ENCODE measurements around the gene GADL1. TPM values are rescaled to one million over a fixed set of nuclear protein-coding genes. Genes with fewer than 3 reads are reported as not detected.

Gene GADL1
- total RNA-seq, 1 experiment from 2014 or later, result 0.09 TPM

- Mint-ChIP-seq H3K4me3 (no peak overlapping the region), H3K36me3 (ENCODE audit: insufficient read depth in 1 of 3, low read depth in 3 of 3) (peaks cover 25 to 33% (median 32%) of the 10 kb centered on the region in 3 experiments), H3K9me3 (peaks cover 25 to 30% of the 10 kb centered on the region in 2 experiments), H3K27me3 (ENCODE audit: low read depth) (no peaks in the 10 kb centered on the region; the same call in 1 of the 2 replicates), H3K4me1 (peaks cover 30 to 36% of the 10 kb centered on the region in 2 experiments), H3K27ac (no peak overlapping the region)
- DNase-seq, result no peak
- Histone ChIP-seq H3K18ac (ENCODE audit: insufficient read length, low read depth, low read length) (no peak overlapping the region), H3K23me2 (ENCODE audit: insufficient read length, low read depth, low read length, poor library complexity, severe bottlenecking) (no peaks in the 10 kb centered on the region), H3K4ac (ENCODE audit: low read depth, low read length) (no peak overlapping the region), H3K9me3 (ENCODE audit: control insufficient read depth, low read depth, low read length) (peaks cover 15% of the 10 kb centered on the region), H3K4me2 (ENCODE audit: insufficient read depth, insufficient read length, low read length) (no peak overlapping the region), H2AK5ac (ENCODE audit: insufficient read length, low read length) (no peak overlapping the region), H3K27ac (ENCODE audit: insufficient read length, low read depth, low read length) (no peak overlapping the region), H3K9ac (ENCODE audit: extremely low read depth, insufficient read length, low read length) (no peak overlapping the region), H2BK12ac (ENCODE audit: insufficient read length, low read depth, low read length) (no peak overlapping the region), H2BK15ac (ENCODE audit: low read depth, low read length) (no peak overlapping the region), H2BK120ac (ENCODE audit: low read depth, low read length, poor library complexity, severe bottlenecking) (no peak overlapping the region), H3T11ph (ENCODE audit: low read length) (no peak overlapping the region), H2BK5ac (ENCODE audit: insufficient read length, low read length) (no peak overlapping the region), H3K23ac (ENCODE audit: insufficient read length, low read depth, low read length) (no peak overlapping the region), H2AFZ (ENCODE audit: low read length) (no peak overlapping the region), H4K91ac (ENCODE audit: insufficient read length, low read depth, low read length) (no peak overlapping the region), H2BK20ac (ENCODE audit: low read depth, low read length, poor library complexity, severe bottlenecking) (no peak overlapping the region), H4K20me1 (ENCODE audit: control insufficient read depth, insufficient read depth, insufficient read length) (no peaks in the 10 kb centered on the region), H3K79me2 (ENCODE audit: insufficient read depth, low read length) (no peaks in the 10 kb centered on the region), H3K56ac (ENCODE audit: insufficient read length, low read depth, low read length) (no peak overlapping the region), H3K4me1 (ENCODE audit: insufficient read depth, low read length) (peaks cover 5% of the 10 kb centered on the region), H3K79me1 (ENCODE audit: insufficient read depth, low read depth, low read length, poor library complexity, severe bottlenecking) (no peaks in the 10 kb centered on the region), H4K8ac (replicated peaks; ENCODE audit: insufficient read length, low read depth, low read length) (no peak overlapping the region), H4K5ac (ENCODE audit: insufficient read length, low read depth, low read length) (no peak overlapping the region), H3K14ac (ENCODE audit: insufficient read depth, low read length) (no peak overlapping the region), H3K27me3 (ENCODE audit: insufficient read depth, low read length) (no peaks in the 10 kb centered on the region)
- no peak for TF ChIP-seq CTCF (conservative IDR thresholded peaks at IDR 0.05)
- no CpG with 5 or more reads among the region's 4 CpGs for WGBS (ENCODE audit: extremely low coverage, insufficient read length, low lambda C conversion rate)
These were observed 186.6 kb downstream of the GADL1 start for GRCh38 chr3:30707825-30708224.

Data from H9 (cell line).